ENCODE data around the gene GRIK5.

Gene GRIK5

DNA sequence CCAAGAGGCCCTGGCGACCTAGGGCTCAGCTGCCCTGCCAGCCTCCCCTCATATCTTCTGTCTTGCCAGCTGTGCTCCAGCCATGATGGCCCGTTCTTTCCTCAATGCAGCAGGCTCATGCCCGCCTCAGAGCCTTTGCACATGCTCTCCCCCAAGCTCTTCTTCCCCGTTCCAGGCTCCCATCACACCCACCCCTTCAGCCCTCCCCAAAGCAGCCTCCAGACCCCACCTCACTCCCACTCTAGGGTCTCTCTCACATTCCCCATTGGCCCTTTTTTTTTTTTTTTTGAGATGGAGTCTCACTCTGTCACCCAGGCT lies 46.1 kb downstream of the GRIK5 start:
- Histone ChIP-seq H3K27me3 (no peaks in the 10 kb centered on the region), H3K4me1 (ENCODE audit: control insufficient read depth in 1 of 2, insufficient read depth in 1 of 2, low read depth in 1 of 2, low read length in 1 of 2) (no peaks in the 10 kb centered on the region), H3K4me3 (ENCODE audit: low read depth in 1 of 2, low read length in 1 of 2) (no peak overlapping the region), H3K36me3 (no peaks in the 10 kb centered on the region), H3K9me3 (no peaks in the 10 kb centered on the region), H3K27ac (no peak overlapping the region)
- no peak for TF ChIP-seq CTCF (IDR thresholded peaks at IDR 0.05)

GRCh38 chr19:42023121-42023942 lies 46.7 kb downstream of the GRIK5 start:
- Histone ChIP-seq H3K4me1 (ENCODE audit: control insufficient read depth in 1 of 2, insufficient read depth in 1 of 2, low read depth in 1 of 2, low read length in 1 of 2) (no peaks in the 10 kb centered on the region), H3K9me3 (no peaks in the 10 kb centered on the region), H3K36me3 (no peaks in the 10 kb centered on the region), H3K27ac (no peak overlapping the region), H3K27me3 (no peaks in the 10 kb centered on the region), H3K4me3 (ENCODE audit: low read depth in 1 of 2, low read length in 1 of 2) (no peak overlapping the region)
- TF ChIP-seq CTCF (IDR thresholded peaks at IDR 0.05): no peak

DNA sequence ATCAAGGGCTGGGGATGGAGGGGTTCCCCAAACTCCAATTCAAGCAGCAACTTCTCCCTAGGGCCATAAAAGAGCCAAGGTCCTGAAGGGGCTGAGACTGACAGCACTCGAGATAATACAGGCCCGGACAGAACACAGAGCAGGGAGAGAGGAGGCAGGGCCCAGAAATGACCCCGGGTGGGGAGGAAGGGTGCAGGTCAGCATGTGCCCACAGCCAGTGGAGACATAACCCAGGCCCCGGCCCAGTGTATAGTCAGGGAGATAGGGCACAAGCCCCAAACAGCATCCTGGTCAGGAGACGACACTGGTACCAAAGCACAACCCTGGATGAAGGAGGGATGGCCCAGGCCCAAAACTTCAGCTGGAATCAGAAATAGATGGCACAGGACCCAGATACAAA lies 47.4 kb downstream of the GRIK5 start:
- Histone ChIP-seq H3K4me3 (ENCODE audit: low read depth in 1 of 2, low read length in 1 of 2) (no peak overlapping the region), H3K4me1 (ENCODE audit: control insufficient read depth in 1 of 2, insufficient read depth in 1 of 2, low read depth in 1 of 2, low read length in 1 of 2) (no peaks in the 10 kb centered on the region), H3K9me3 (no peaks in the 10 kb centered on the region), H3K27me3 (no peaks in the 10 kb centered on the region), H3K27ac (no peak overlapping the region), H3K36me3 (no peaks in the 10 kb centered on the region)
- TF ChIP-seq CTCF (IDR thresholded peaks at IDR 0.05): no peak

- no peaks in the 10 kb centered on the region for H3K36me3 ChIP-seq
- TF ChIP-seq CTCF (IDR thresholded peaks at IDR 0.05): no peak
- no peak overlapping the region for H3K27ac ChIP-seq
- H3K4me3 ChIP-seq (ENCODE audit: low read depth in 1 of 2, low read length in 1 of 2): no peak overlapping the region
- H3K9me3 ChIP-seq: no peaks in the 10 kb centered on the region
- H3K4me1 ChIP-seq (ENCODE audit: control insufficient read depth in 1 of 2, insufficient read depth in 1 of 2, low read depth in 1 of 2, low read length in 1 of 2): no peaks in the 10 kb centered on the region
- no peaks in the 10 kb centered on the region for H3K27me3 ChIP-seq
Observed at GRCh38 chr19:42021185-42021584, 48.8 kb downstream of the GRIK5 start.

DNA sequence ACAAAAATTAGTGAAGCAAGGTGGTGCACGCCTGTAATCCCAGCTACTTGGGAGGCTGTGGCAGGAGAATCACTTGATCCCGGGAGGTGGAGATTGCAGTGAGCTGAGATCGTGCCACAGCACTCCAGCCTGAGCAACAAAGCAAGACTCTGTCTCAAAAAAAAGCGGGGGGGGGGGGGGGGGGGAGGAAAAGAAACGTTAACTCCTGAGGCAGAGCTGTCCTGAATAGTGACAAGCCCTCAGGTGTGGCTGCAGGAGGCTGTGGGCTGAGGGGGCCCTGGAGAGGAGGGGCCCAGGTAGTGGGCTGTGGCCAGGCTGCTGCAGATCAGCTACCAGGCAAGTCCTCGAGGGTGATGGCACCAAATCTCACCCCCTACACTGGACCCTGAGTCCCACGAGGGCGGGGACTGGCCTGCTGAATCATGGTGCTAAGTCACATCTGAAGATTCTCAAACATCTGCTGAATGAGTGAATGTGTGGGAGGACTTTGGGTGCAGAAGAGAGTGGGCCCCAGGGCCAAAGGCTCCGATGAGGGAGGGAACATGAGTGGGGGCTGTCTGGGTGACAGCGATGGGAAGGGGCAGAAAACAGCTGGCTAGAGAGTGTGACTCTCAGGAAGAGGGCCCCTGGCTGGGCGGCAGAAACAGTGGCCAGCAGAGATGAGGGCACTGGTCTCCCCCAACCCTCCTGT lies 51.4 kb downstream of the GRIK5 start:
- H3K9me3 ChIP-seq: no peaks in the 10 kb centered on the region
- H3K4me3 ChIP-seq (ENCODE audit: low read depth in 1 of 2, low read length in 1 of 2): no peak overlapping the region
- no peak for TF ChIP-seq CTCF (IDR thresholded peaks at IDR 0.05)
- H3K27me3 ChIP-seq: no peaks in the 10 kb centered on the region
- no peaks in the 10 kb centered on the region for H3K4me1 ChIP-seq (ENCODE audit: control insufficient read depth in 1 of 2, insufficient read depth in 1 of 2, low read depth in 1 of 2, low read length in 1 of 2)
- no peaks in the 10 kb centered on the region for H3K36me3 ChIP-seq
- no peak overlapping the region for H3K27ac ChIP-seq

Data from neutrophil (primary cell).